ENCODE data around the gene COMMD2. TPM values are rescaled to one million over a fixed set of nuclear protein-coding genes. Genes with fewer than 3 reads are reported as not detected.

Gene COMMD2
- total RNA-seq, 1 donor from 2014 or later, result 30.5 TPM

GRCh38 chr3:149763565-149764195 lies 11.4 kb upstream of the COMMD2 start:
- ATAC-seq, result peak; percentile 83

DNA sequence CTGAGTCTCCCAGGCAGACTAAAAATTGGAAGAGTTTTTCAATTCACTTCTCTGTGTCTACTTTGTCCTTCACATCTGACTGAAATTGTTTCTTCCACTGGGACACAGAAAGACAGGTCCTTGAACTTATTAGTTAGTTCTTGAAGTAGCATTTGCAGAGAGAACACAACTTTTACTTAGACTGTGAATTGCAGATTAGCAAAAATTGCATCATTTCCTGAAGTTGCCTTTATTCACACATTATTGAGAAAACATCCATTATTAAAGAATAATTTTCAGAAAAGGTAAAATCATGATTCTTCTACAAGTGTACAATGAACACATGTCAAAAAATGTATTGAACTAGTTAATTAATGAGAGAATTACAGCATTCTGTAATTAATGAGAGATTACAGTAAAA lies 1.4 kb upstream of the COMMD2 start:
- no peak for ATAC-seq

DNA sequence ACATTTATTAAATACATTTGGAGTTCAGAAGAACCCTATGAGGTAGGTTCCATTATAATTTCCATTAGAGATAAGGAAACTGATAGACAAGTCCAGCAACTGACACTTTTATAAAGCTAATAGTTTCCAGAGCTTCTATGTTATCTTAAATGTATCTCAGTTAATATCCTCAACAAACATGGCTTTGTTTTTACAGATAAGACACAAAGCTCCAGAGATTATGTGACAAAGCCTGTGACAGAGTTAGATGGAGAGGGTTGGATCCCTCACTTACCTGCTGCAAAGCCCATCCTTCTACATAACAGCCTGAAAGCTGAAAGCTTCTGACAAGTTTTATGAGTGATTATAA lies 473 bp upstream of the COMMD2 start:
- ATAC-seq, result no peak

- no peak for ATAC-seq
Measured at GRCh38 chr3:149751551-149751950, 738 bp downstream of the COMMD2 start.

DNA sequence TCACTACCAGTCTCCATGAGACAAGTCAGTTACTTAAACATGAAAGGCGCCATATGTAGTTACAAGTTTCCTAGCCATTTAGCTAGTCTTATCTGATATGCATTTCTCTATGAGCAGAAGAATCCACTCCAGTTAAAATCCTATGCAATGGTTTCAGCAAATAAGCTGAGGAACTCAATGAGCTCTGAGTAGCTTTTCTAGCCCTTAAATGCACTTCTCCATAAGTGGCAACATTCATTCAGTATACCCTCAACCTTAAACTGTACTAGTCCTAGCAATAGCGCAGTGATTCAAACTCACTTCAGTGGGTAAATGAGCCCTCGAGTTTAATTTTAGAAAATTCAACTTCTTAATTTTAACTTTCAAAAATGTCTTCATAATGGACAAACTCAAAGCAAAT lies 7.7 kb downstream of the COMMD2 start:
- ATAC-seq, result no peak

GRCh38 chr3:149744151-149744550 lies 8.1 kb downstream of the COMMD2 start:
- ATAC-seq, result no peak

DNA sequence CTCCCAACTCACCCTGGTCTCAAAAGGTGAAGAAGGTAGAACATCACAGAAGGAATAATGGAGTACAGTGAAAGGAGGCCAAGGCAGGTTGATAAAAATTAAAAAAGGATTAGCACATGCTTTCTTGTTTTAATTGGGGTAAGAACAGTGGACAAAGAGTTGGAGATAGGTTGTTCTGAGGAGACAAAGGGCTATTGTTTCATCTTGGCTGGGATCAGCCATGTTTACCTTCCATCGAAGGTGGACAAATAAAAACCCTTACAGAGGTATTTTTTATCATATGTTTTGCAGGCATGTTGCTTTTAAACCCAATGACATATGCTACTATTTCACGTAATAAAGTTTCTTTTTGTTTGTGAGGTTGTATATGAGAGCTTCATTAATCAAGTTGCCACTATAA lies 12.9 kb downstream of the COMMD2 start:
- ATAC-seq, result no peak

GRCh38 chr3:149738876-149739275 lies 13.4 kb downstream of the COMMD2 start:
- ATAC-seq, result no peak

- ATAC-seq, result no peak
Measured at GRCh38 chr3:149736953-149737205, 15.4 kb downstream of the COMMD2 start.

- no peak for ATAC-seq
Measured at GRCh38 chr3:149736175-149736952, 15.9 kb downstream of the COMMD2 start.

- no peak for ATAC-seq
Measured at GRCh38 chr3:149732234-149732633, 20.1 kb downstream of the COMMD2 start.

- ATAC-seq, result no peak
Measured at GRCh38 chr3:149727656-149728055, 24.6 kb downstream of the COMMD2 start.

DNA sequence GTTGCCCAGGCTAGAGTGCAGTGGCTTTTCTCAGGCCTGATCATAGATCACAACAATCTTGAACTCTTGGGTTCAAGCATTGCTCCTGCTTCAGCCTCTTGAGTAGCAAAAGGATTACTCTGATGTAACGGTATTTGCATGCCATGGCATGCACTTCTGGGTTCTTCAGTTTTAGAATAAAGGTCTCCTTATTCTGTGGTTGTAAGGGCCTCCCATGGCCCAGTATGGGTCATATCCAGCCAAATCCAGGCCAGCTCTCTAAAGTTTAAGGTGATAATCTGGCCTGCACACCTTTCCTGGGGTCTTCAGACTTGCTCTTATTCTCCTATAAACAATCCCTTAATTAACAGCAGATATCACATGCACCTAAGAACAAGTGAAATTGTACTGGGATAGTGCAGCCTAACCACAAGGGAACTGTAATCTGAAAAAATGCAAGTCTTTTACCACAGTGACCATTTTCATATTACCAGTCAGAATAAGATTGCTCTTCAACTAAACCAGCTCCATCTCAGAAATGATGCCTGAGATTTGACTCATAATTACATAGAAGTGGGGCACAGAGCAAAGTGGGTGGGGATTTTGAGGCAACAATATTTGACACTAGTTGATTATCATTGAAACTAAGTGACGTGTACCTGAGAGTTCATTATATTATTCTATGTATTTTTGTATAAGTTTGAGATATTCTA lies 25.4 kb downstream of the COMMD2 start:
- ATAC-seq, result no peak

GRCh38 chr3:149723781-149724180 lies 28.5 kb downstream of the COMMD2 start:
- ATAC-seq, result no peak

DNA sequence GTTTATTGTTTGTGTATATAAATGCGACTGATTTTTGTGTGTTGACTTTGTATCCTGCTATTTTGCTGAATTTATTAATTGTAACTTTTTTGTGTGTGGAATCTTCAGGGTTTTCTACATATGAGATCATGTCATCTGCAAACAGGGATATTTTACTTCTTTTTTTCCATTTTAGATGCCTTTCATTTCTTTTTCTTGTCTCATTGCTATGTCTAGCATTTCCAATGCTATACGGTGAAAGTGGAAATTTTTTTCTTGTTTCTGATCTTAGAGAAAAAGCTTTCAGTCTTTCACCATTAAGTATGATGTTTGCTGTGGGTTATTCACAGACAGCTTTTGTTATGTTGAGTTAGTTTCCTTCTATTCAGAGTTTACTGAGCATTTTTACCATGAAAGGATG lies 31.4 kb downstream of the COMMD2 start:
- ATAC-seq, result no peak

DNA sequence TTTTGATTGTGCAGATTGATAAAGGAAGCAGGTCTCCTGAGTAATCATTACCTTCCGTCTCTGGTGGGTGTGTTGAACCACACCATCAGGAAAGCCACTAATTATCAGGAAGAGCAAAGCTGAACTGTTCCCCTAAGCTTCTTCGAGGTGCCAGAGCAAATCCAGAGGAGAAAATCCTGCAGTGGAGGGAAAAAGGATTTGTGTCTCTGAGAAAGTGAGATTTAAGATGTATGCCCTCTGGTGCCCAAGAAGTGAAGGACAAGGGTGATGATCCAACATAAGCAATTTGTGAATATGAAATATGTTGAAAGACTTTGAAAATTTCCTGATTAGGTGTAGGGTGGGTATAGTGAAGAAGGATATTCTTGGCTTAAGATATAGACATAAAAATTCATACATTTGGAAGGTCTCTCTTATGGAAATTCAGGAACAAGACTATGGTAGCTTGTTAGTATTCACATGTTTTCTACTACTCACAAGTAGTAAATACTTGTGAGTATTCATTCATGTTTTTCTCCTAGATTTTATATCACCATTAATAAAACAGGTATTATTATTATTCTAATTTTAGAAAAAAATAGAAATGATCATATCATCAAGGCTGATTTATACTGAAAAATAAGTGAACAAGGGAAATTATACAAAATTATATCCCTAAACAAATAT lies 34.8 kb downstream of the COMMD2 start:
- ATAC-seq, result peak; percentile 33

- ATAC-seq, result no peak
Measured at GRCh38 chr3:149716984-149717383, 35.3 kb downstream of the COMMD2 start.

DNA sequence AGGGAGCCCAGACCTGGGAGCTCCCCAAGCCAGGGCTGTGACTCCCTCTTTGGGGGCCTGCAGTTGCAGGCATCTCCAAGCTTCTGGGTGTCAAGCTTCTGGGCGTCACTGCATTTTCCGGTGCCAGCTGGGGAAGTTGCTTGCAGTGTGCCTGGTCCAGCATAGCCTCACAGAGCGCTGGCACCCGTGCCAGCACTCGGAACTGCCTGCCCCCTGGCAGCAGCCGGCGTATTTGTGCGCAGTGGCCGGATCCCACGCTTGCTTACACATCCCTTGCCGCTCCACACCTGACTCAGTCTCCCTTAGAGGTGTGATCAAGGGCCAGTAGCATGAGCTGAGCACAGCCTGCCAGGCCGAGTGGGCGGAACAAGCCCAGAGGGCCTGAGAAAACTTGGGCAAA lies 37.0 kb downstream of the COMMD2 start:
- no peak for ATAC-seq

DNA sequence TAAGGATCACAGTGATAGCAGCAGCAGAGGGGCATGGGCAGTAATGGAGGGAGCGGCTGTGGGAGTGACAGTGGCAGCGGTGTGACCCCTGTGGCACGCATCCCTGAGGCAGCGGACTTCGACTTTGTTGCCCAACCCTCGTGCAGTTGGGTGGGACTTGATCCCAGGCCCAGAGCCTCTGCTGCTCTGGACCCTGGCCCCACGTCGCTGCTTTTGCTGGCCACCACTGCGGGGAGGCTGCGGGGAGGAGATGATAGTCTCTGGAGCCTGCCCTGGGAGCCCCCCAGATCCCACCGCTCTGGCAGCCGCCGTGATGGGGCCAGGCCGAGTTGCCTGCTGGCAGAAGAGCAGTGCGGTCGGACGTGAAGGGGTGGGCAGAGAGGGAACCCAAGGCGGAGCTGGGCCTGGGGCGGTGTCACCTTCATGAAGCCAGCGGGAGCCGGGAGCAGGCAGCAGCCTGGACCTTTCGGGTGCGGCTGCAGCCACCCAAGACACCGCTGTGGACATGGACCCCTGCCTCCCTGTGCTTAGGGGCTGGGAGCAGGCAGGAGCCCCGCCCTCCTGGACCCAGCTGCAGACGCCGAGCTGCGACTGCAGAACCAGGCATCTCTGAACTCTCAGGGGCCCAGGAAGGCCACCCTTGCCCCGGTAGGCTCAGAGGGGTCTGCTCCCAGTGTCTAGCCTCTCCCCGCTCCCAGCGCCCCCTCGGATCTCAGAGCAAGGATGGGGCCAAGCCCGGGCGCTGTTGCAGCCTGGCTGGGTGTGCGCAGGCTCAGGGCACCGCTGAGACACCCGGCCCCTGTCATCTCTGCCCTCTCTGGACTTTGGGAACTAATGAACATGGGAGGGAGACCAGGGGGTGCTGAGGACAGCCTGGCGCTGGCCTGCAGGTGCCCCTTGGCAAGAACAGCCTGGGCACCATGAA lies 38.3 kb downstream of the COMMD2 start:
- ATAC-seq, result no peak

GRCh38 chr3:149706905-149707304 lies 45.4 kb downstream of the COMMD2 start:
- no peak for ATAC-seq

- ATAC-seq, result no peak
Measured at GRCh38 chr3:149705416-149705815, 46.9 kb downstream of the COMMD2 start.

DNA sequence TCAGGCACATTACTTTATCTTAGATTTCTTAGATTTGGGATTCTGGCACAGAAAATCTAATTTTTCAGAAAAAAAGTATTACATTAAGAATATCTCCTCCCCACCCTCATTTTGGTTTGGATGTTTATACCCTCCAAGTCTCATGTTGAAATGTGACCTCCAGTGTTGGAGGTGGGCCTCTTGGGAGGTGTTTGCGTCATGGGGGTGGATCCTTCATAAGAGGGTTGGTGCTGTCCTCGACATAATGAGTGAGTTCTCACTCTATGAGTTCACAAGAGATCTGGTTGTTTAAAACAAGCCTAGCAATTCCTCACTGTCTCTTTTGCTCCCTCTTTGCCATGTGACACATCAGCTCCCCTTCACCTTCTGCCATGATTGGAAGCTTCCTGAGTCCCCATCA lies 48.8 kb downstream of the COMMD2 start:
- ATAC-seq, result no peak
